CMK (cell line): ENCODE data around the gene FOXN3.

Source experiments
- DNase-seq: peaks from one replicate; pipeline ENCODE4 v3.0.0-alpha.2; 2010; ENCODE audit warnings: low read depth

Gene FOXN3

DNA sequence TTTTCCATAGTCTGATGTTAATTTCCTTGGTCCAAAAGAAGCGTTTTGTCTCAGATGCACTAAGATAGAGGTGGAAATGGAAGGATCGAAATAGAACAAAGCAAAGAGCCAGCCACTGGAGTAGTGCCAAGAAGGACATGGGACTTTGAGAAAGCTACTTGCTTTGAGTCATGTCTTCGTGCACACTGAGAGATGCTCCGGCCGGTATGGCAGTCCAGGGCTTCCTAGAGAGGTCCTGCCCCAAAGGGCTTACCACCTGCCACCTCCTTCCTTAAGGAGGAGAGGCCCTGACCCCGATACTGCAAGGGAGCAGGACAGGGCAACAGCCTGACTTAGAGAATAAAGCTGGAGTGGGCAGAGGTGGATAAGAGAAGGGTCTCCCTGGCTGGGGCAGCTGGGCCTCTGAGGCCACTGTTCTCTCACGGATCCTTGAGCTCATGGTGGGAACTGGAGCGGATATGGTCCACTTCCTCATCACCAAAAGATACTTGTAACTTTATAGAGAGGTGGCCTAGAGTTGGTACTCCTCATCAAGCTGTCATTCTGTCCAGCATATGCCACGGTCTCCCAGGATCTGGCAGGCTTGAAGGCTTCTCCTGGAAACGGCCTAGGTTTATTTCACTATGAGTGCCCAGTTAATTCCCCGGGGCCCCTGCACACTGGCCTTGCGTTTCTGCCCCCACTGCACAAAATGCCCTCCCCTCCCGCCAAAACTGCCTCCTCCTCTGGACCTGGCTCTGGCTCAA, 57.4 kb downstream of the FOXN3 start:
- DNase-seq: no peak

- no peak for DNase-seq
Observed at GRCh38 chr14:89357655-89358297, 59.3 kb downstream of the FOXN3 start.

GRCh38 chr14:89356927-89357326, 60.1 kb downstream of the FOXN3 start:
- DNase-seq: no peak

- no peak for DNase-seq
Observed at GRCh38 chr14:89356496-89356895, 60.5 kb downstream of the FOXN3 start.

DNA sequence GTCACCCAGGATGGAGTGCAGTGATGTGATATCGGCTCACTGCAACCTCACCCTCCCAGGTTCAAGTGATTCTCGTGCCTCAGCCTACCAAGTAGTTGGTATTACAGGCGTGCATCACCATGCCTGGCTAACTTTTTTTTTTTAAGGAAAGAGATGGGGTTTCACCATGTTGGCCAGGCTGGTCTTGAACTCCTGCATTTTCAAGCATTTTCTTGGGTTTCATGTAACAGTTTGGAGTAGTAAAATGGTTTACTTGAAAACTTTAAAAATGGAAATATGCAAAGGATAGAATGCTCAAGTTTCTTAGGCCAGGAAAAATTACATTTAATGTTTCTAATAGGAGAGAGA, 63.3 kb downstream of the FOXN3 start:
- DNase-seq: no peak

DNA sequence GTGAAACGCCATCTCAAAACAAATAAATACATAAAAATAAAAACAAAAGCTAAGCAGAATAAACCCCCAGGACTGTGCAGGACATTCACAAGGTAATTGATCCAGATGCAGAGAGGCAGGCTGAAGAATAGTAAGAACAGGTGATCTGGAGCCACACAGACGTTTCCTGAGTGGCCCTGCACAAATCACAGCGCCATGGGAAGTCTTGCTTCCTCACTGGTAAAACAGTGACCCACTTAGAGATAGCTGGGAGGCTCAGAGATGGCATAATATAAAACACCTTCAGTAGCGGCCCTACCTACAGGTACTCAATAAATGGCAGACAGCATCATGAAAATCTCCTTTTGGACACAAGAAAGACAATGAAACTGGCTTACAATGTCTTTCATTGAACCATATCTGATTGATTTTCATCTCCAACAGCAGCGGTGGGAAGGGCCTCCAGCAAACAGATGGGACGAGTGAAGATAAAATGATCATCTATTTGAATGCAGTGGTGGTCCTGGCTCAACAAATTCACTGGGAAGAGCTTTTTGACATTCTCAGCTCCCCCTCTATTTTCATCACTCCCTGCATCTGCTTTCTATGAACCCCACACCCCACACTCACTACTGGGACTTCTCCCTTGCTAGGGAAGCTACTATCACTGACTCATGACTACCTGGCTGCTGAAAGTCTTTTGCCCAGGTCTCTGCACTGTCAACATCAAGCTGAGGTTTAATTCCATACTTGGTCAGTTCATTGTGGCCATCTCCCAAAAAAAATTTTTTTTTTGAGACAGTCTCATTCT, 63.9 kb downstream of the FOXN3 start:
- DNase-seq: no peak

DNA sequence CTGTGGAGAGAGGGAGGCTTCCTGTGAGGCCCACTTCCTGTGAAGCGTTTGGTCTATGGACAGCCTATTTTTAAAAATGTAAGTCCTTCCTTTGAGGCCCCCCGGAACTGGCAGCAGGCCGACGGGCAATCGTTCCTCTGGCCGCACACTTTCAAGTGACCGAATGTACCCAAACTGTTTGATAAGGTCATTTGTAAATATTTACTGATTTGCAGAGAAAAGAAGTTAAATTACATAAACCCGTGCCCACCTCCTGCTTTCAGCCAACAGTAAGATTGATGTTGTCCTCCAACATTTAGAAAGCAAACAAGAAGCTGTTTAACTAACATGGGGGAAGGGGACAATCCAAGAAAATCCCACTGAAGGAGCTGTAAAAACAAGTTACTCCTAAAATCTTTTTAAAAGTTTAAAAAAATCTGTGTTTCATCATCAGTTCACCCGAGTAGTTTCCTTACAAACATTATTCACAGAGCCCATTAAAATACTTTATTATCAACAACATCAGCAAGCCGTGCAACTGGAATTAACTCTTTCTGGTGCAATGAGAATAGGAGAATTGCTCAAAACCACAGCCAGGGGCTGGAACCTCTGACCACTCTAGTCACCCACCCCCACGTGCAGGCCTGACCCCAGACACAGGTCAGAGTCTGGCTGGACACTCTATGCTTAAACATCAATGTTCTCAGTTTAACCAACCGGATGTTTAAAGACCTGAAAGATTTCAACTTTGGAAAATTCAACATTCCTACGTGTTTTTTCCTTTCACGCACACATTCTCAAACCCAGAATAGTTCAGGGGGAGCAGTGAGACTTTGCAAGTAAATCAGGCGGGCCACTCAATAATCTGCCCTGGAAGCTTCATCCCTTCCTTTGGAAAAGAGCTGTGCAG, 65.3 kb downstream of the FOXN3 start:
- peak; percentile 29 for DNase-seq

DNA sequence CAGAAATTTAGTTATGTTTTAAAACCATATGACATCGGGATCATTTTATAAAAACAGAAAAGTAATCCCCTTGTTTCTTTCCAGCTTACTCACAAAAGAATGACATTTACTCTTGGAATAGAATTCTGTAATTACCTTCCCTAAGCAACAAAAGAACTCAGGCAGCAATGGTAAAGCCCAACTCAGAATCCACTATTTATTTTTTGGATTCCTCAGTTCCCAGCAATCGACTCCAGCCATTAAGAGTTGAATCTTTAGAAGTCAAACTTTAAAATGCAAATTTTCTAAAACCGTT, 65.9 kb downstream of the FOXN3 start:
- no peak for DNase-seq

DNA sequence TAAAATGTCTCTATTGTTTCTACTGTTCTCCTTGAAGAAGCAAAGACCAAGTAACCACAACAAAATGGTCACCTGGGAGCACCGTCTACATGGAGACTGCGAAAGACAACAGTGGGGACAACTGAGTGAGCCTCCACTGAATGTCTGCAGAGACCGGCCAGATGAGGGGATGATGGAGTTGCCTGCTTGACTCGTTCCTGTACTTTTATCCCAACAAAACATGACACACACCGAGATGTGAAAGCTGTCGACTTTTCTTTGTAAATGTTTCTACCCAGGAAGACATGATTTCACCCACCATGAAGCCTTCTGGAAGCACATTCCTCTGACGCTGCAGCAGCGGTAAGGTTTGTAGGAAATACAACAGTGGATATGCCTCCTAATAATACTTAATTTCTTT, 66.9 kb downstream of the FOXN3 start:
- DNase-seq: no peak

DNA sequence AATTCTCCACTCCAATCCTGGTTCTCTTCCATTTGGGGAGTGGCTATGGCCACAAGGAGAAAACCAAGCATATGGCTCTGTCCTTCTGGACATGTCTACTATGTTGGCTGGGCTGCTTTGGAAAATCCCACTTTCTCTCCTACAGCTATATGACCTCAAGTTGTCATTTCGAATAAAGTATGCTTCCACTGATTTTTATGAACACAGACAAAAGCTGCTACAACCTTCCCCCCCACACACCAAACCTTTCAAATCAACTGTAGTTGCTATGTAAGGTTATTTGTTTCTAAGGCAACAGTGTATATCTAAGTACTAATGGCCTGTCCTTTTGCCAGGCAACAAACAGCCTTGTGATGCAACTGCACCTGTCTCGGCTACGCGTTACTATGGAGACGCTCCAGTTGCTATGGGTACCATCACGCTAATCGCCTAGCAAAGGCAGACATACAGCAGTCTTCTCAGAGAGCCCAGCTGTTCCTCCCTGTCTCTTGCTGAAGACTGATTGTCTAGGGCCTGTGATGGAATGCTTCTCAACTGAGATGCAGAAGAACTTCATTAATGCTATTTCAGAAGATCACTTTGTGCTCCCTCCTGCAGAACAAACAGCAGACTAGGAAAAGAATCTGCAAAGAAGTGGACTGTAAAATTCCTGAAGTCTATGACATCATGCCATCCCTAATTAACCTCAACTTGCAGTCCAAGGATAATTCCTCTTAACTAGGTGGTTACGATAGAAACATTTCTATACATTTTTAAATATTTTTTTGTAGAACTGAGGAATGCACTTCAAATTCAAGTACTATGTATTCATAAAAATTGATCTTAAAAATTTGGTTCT, 67.6 kb downstream of the FOXN3 start:
- DNase-seq: no peak

DNA sequence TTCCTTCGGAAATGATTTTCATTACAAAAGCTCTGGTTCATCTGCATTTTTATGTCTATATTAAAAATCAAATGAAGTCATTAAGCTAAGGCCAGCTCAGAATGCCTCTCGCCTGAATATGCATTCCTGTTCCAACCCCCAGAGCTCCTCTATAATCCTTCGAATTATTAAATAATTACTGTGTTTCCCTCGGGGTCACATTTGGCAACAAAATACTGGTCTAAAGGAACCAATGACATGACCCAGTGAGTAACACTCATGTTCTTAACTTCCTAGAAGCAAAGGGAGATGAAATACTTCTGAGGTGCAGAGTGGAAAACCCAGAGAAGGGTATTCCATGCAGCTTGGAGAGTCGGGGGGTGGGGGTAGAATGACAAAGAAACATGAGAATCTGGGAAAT, 68.3 kb downstream of the FOXN3 start:
- no peak for DNase-seq

- no peak for DNase-seq
Observed at GRCh38 chr14:89347885-89348284, 69.1 kb downstream of the FOXN3 start.

DNA sequence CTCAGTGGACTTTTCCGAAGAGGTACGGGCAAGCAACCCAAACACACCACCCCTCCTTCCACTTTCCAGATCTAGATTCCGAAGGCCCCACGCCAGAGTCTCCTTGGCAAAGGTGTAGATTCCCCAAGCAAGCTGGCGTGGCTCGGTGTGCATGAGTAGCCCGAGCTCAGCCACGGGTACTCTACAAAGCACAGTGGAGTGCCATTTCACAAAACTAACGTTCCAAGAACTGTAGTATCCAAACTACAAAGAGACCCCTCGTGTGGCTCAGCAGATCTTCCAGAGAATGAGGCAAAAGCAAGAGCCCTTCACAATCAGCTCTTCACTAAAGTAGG, 72.1 kb downstream of the FOXN3 start:
- no peak for DNase-seq

GRCh38 chr14:89343356-89343755, 73.7 kb downstream of the FOXN3 start:
- DNase-seq: no peak

DNA sequence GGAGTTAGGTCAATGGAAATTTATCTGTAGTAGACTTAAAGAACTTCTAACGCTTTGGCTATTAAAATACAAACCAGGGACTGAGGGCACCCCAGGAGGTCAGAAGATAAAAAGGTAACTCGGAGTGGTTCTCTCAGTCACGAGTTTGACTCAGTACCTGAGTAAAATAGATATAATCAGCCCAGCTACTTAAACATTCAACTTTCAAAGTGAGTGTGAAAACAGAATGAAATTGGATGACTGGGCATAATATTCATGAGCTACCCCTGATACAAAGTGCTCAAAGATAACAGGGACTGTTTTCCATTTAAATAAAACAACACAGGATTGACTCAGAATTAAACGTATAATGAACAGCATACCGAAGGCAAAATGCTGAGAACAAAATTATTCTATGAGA, 75.0 kb downstream of the FOXN3 start:
- DNase-seq: no peak

GRCh38 chr14:89340200-89341181, 76.5 kb downstream of the FOXN3 start:
- DNase-seq: no peak

GRCh38 chr14:89339579-89339978, 77.5 kb downstream of the FOXN3 start:
- DNase-seq: no peak

- DNase-seq: no peak
Observed at GRCh38 chr14:89339158-89339557, 77.9 kb downstream of the FOXN3 start.

GRCh38 chr14:89336338-89336737, 80.7 kb downstream of the FOXN3 start:
- no peak for DNase-seq

DNA sequence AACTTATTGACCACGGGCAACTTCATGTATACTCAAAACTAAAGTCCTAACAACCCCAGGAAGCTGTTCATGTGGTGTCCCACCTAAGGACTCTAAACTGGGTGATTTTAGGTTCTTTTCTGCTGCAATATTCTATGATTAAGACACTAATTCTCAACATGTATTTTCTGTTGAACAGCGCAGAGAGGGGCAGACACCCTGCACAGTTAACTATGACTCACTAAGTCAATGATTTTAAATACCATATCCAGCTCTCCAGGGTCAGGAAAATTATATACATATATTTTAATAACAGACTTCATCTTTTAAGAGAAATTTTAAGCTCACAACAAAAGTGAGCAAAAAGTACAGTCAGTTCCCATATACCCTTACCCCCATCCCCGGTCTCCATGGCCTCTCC, 85.0 kb downstream of the FOXN3 start:
- no peak for DNase-seq
